GM19239 (cell line): ENCODE measurements around the gene POGZ.
"Not testable (repeated sequence)": the region's sequence is repeated elsewhere in the genome, so short reads cannot be mapped to it uniquely, and the experiment has no call there.

Source experiments
- DNase-seq: peaks from one replicate; pipeline ENCODE4 v3.0.0; 2011; ENCODE audit warnings: low spot score; ENCODE audit not compliant: insufficient read length
- FAIRE-seq: peaks from 2 replicates; lab custom pipeline; 2011; peaks lifted over from hg19 to GRCh38; lab: Jason Lieb, UNC

The POGZ gene

DNA sequence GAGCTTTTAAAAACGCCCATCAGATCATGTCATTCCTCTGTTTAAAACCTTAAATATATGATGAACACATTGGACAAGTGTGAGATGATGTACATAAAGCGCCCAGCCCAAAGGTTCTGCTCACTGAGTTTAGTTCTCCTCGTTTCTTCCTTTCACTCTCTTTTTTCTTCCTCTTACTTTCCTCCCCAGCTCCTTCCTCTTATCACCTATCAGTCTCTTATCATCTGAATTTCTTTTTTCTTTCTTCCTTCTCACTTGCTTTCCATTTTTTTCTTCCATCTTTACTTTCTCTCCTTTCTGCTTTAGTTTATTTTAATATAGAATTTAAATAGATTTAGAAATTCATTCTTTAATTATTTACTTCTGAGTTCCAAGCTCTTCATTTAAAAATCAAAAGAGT lies 17.8 kb upstream of the POGZ start:
- no peak for DNase-seq
- FAIRE-seq, result no peak

DNA sequence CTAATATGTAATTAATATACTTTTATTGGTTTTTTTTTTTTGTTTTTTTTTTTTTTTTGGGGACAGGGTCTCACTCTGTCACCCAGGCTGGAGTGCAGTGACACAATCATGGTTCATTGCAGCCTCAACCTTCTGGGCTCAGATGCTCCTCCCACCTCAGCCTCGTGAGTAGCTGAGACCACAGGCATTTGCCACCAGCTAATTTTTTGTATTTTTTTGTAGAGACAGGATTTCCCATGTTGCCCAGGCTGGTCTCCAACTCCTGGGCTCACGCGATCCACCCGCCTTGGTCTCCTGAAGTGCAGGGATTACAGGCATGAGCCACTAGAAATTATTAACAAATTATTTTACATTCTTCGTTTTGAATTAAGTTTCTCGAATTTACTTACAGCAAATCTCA lies 16.8 kb upstream of the POGZ start:
- FAIRE-seq (no peak), DNase-seq (no peak)

DNA sequence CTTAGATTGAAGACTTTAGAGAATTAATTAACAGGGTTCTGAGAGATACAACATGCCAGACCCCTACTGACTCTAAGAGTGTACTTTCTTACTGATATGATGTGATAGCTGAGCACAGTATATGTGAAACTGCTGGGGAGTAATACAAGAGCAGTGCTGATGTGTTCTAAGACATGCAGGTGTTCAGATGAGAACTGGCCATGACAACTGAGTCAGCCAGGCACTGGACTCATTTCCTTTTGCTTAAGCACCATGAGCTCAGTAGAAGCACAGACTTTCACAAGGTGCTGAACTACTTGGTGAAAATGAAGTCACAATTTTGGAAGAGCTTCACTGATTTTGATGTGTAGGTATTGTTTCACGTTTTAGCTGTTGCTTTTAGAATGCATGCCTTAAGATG lies 15.9 kb upstream of the POGZ start:
- FAIRE-seq, result peak; percentile 69
- peak; percentile 44 for DNase-seq

DNA sequence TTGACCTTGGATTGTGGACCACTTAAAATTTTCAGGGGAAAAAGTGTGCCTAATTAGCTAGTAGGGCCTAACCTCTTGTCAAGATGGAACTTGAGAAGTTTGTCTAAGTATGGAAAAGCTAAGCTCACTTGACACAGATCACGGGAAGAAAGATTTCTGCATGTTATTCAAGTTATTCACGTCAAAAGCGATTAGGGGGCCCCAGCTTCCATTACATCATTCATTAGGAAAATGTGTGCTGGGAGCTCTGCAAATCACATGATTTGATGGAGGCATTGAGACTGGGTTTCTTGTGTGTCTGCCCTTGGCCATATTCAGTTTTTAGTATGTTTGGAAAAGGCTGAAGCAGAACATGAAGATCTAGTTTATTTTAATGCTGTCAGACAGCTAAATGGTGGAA lies 15.5 kb upstream of the POGZ start:
- FAIRE-seq (no peak), DNase-seq (no peak)

DNA sequence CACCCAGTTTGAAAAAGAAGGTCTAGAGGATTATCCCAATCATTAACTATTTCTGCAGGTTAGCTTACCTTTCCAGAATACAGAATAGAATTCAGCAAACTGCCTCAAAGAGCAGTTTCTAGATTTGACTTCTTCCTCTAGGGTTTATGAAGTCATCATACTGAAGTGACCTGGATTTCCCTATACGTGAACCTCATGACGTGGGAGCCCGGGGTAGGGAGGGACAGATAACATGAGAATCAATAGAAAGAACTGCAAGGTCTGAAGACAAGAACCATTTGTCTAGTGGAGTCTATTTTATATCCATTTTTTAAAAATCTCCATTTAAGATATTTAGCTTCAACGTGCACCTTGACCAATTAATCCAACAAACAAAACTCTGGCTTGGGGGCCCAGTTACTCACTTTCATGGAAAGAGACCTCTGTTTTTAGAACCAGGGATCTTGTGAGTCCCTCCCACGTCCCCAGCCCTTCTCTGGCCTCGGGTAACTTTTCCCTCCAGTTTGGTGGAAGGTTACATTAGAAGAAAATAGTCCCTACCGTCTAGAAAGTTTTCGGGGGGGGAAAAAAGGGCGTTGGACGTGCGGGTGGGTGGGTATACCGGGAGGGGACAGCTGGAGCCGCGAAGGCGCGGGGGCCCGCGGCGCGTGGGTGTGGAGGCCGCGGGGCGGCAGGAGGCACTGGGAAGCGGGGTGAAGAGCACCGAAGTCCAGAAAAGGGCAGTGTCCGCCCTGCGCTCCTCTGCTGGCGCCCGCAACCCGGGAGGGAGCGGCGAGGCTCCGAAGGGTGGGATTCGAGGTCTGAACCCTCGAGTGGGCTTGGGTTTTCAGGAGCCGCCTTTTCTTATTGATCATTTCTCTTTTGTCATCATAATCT lies 13.8 kb upstream of the POGZ start:
- FAIRE-seq (peak; percentile 72), DNase-seq (no peak)

DNA sequence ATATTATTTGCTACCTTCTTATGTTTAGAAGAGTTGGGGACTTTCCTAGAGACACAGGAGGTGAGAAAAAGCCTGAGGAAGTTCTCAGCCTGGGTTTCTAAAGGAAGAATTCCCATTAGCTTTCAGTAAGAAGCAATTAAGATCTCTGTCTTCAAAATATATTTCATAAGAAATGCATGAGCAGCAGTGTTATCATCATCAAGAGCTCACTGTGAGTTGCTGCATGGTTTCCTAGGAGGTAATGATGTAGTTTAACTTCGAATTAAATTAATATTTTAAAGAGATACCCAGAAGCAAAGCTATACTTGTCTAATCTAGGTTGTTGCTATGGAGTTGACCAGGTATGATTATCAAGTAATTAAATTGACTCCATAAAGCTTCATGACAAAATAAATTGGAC lies 5.7 kb upstream of the POGZ start:
- FAIRE-seq, result no peak
- no peak for DNase-seq

DNA sequence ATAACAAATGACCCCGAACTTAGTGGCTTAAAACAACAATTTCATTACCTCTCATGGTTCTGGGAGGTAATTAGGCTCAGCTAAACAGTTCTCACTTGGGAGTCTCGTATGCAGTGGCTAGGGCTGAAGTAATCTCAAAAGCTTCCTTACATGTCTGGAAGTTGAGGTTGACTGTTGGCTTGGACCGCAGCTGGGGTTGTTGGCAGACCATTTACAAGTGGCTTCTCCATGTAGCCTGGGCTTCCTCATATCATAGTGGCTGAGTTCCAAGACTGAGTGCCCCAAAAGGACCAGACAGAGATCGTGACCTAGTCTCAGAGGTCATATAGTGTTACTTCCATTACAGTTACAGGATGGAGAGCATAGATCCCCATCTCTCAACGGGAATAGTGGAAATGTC lies 2.4 kb upstream of the POGZ start:
- DNase-seq, result no peak
- no peak for FAIRE-seq

DNA sequence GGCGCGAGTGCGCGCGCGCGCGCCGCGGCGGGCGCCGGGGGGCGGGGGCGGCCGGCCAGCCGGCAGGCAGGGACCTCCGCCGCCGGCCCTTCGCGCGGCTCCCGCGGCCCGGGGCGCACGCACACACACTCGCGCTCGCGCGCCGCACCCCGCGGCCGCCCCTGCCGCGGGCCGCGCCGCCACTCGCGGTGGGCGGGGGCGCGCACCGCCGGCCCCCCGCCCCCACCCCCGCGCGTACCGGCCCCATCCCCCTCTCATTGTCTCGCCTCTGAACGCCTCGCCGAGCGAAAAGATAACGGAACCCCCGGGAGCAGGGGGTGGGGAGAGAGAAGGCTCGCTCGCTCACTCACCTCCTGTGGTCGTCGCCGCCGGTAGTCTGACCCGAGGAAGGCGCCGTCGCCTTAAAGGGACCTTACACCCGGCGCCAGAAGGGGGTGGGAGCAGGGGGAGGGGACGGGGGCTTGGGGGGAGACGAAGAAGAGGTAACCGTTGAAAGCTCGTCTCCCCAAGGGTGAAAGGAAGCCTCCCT lies 428 bp downstream of the POGZ start:
- DNase-seq, result peak; percentile 70
- no peak for FAIRE-seq

DNA sequence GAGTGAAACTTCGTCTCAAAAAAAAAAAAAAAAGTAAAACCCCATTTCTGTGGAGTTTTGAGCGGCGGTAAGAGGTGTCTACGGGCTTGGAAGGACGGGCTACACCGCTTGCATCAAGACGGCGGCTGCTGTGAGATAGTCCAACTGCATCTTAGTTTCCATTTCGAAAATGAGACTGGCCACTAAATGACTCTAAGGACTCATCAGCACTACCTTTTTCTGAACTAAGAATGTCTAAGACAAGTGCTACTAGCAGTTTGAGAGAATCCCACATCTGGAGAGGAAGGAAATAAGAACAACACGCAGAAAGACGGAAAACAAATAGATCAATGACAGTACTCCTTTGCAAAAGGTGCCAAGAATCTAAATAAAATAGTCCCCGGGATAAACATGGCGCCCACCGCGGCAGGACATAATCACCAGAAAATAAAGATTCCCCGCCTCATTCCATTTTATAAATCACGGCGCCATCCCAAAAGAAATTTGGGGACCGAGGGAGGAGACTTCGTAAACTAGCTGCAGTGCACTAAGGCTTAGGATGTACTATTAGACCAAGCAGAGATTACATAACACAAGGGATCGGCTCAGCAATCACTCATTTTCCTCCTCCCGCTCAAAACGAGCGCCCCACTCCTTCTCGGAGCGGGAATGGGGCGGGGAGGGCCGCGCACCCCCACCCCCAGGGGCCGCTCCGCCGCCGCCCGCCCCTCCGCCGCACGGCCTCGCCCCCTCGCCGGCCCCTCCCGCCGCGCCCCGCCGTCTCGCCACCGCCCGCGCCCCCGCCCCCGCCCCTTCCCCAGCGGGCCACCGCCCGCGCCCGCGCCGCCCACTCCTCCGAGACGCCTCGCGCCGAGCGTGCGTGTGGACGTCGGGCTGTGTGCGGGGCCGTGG lies 1.1 kb downstream of the POGZ start:
- FAIRE-seq (peak; percentile 70), DNase-seq (no peak)

DNA sequence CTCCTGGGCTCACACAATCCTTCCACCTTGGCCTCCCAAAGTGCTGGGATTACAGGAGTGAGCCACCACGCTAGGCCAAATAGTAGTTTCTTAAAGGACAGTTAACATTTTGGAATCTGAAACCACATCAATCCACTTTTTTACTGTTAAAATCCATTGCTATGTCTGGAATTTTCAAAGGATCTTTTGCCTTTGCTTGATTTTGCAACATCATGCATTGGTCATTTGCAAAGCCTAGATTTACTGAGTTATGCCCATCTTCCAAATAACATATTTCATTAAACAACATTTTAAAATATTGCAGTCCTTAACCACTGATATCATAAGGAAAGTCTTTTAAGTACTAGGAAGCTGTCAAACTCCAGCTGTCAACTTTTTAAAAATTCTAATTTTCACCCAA lies 3.3 kb downstream of the POGZ start:
- FAIRE-seq (no peak), DNase-seq (no peak)

DNA sequence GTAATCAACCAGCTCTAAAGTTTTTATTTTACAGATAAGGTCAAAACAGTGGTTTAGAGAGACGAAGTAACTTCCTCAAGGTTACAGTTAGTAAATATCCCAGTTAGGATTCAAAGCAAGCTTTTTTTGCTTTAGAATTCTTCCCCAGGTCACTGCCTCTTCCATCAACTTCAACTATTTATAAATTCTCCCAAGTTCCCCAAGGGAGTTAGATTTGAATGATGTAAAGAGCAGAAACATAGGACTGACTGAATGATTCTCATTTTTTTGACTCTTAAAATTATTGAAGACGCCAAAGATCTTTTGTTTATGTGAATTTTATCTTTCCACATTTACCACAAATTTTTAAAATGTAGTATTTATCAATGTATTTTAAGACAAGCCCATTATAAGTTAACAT lies 4.1 kb downstream of the POGZ start:
- no peak for DNase-seq
- FAIRE-seq, result no peak

DNA sequence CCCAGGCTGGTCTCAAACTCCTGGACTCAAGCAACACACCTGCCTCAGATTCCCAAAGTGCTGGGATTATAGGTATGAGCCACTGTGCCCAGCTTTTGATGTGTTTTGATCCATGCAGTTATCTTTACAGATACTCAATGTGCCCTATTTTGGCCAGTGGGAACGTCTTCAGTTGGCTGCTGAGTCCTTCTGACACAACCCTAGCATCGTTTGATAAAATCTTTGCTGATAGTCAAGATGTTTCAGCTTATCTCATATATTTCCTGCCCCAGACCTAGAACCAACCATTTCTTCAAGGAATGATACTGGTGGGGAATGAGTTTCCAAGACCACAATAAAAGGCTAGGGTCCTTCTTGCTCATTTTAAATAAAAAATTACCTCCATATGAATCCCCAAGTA lies 11.6 kb downstream of the POGZ start:
- FAIRE-seq (no peak), DNase-seq (no peak)

DNA sequence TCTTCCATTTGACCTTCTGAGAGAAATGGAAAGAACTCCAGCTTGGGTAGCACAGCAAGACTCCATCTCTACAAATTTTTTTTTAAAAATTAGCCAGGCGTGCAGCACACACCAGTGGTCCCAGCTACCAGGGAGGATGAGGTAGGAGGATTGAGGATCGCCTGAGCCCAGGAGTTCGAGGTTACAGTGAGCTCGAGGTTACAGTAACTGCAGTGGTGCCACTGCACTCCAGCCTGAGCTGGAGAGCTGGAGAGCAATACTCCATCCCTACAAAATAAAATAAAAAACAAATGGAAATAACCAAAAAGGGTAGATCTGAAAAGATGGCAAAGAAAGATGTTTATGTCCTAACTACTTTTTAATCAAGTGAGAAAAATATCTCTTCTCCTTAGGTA lies 14.5 kb downstream of the POGZ start:
- FAIRE-seq, result no peak

DNA sequence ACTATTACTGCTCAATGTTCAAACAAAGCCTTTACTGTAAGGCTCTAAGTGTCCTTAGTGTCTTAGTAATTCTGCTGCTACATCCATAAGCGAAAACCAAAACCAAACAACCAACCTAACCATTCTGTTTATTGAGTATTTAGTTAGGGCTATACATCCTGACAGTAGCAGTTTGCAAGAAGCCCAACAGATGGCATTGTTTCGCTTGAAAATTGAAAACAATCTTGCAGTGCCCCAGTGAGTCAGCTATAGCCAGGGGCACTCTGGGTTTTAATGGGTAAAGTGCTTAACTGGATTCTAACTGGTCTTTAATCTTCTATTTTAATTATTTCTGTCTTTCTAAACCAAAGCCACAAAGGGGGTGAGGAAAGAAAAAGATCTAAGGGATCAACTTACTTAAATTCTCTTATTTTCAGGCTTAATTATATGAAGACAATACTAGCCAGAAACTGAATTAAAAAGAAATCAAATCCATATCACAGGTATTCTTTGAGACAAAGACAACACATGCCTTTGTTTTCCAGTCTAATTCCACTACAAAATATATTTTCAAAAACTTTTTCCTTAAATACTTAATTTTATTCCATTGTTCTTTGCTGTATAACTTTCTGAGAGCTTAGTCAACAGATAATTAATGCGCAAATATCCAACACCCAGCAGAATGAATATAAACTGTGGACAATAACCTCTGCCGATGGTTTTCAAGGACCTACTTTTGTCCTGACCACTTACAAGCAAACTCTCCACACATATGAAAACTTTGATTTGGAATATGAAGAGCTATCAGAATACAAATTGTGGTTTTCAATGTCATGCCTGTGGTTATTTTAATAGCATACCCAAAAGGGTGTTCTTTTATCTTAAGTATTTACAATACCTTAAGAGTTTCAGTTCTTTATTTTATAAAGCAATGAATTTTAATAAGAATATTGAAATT lies 15.2 kb downstream of the POGZ start:
- DNase-seq, result peak; percentile 50

More for the DNA sequence above, 14.5 kb downstream of the POGZ start:
- no peak for DNase-seq

DNA sequence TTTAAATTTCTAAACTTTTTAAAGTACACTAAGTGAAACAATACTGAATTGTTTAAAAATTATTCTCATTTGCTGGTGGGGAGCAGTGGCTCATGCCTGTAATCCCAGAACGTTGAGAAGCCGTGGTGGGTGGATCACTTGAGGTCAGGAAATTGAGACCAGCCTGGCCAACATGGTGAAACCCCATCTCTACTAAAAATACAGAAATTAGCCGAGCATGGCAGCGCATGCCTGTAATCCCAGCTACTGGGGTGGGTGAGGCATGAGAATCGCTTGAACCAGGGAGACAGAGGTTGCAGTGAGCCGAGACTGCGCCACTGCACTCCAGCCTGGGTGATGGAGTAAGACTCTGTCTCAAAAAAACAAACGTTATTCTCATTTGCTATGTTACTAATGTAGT lies 21.9 kb downstream of the POGZ start:
- not testable (repeated sequence) for FAIRE-seq

More for the DNA sequence above, 15.2 kb downstream of the POGZ start:
- peak; percentile 96 for FAIRE-seq

DNA sequence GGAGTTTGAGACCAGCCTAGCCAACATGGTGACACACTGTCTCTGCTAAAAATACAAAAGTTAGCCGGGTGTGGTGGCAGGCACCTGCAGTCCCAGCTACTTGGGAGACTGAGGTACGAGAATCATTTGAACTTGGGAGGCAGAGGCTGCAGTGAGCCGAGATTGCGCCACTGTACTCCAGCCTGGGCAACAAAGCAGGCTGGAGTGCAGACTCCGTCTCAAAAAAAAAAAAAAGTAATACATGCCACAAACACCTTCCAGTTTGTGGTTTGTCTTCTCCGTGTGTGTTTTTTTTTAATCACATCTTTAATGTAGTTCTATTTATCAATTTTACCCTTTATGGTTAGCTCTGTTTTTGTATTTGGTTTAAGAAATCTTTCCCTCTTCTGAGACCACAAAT lies 22.3 kb downstream of the POGZ start:
- FAIRE-seq (no peak), DNase-seq (no peak)

More for the DNA sequence above, 21.9 kb downstream of the POGZ start:
- DNase-seq, result not testable (repeated sequence)

DNA sequence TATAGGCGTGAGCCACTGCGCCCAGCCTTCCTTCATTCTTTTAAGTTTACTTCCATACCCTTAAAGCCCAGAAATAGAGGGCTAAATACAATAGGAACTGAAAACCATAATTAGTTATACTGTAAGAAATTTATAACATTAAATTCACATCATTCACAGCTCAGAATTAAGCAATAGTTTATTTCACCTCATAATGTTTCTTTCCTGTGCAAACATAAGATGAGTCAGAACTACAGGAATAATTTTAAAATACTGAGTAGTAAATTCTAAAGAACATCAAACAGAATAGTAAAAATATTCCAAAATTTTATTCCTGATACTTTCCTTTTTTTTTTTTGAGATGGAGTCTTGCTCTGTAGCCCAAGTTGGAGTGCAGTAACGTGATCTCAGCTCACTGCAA lies 24.1 kb downstream of the POGZ start:
- FAIRE-seq, result no peak
- DNase-seq, result no peak

DNA sequence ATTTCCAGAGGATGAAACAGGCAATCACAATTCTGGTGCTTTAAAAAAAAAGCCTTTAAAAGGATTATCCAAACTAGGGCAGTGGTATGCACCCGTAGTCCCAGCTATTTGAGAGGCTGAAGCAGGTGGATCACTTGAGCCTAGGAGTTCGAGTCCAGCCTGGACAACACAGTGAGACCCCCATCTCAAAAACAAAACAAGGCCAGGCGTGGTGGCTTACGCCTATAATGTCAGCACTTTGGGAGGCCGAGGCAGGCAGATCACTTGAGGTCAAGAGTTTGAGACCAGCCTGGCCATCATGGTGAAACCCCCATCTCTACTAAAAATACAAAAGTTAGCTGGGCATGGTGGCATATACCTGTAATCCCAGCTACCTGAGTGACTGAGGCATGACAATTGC lies 25.5 kb downstream of the POGZ start:
- not testable (repeated sequence) for FAIRE-seq, DNase-seq

DNA sequence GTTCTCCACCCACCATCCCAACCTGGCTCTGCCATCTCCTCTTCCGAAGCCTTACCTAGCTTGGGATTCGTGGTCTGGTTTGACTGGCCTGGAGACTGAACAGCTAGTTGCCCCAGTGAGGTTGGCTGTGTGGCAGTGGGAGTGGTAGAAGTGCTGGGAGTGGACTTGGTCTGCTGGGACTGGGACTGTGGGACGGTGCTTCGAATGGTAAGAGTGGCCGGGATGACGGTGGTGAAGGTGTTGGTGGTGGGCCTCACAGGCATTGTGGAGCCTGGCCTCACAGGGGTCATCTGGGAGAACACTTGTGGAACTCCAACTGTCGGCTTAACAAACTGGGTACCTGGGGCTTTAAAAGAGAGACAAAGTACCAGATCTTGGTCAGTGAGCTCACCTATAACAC lies 31.2 kb downstream of the POGZ start:
- no peak for FAIRE-seq
- DNase-seq, result no peak

DNA sequence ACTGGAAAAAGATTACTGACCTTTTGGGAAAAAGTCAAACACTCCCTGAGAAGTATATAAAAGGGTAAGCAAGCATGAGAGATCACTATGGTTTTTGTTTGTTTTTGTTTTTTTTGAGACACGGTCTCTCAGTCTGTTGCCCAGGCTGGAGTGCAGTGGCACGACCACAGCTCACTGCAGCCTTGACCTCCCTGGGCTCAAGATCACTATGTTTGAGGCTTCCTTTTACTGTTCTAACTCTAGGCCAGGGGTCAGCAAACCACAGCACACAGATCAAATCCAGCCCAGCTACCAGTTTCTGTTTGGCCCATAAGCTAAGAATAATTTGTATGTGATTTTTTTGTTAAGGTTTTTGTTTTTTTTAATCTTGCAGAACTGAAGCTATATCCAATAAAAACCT lies 34.2 kb downstream of the POGZ start:
- DNase-seq, result no peak
- no peak for FAIRE-seq
